ENCODE results near the gene FOXE3. TPM values are rescaled to one million over a fixed set of nuclear protein-coding genes. Genes with fewer than 3 reads are reported as not detected.

Gene FOXE3
- total and polyA plus RNA-seq, 2 of the 8 experiments (the other 6 are each of a cell fraction or from before 2014, with no cell fraction given): 0.18 TPM; not detected in 1

DNA sequence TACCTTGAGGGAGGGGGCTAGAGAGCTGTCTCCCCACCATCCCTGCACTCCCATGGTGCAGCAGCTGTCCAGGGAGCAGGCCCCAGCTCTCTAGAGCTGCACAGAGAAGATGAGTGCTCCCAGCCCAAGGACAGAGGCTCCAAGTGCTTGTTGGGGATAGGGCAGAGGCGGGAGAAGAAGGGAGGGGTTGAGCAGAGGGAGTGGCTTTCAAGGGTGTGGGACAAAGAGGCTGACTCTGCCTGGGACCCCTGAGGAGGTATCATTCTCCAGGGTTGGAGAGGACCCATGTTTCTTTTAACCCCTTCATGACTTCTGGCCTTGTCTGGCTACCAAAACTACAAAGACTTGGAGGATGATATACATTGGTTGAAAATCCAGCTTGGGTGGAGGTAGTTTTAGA, 36.3 kb downstream of the FOXE3 start:
- Histone ChIP-seq H3K36me3 (ENCODE audit: control insufficient read depth in 2 of 4, insufficient read depth in 4 of 4, low read length in 3 of 4) (no peaks in the 10 kb centered on the region), H3K27ac (ENCODE audit: low read depth, low read length) (no peak overlapping the region), H3K4me3 (ENCODE audit: extremely low read depth in 1 of 4, insufficient read depth in 2 of 4, low read depth in 3 of 4, low read length in 4 of 4) (no peak overlapping the region), H4K5ac (ENCODE audit: insufficient read length, low read depth, low read length) (no peak overlapping the region), H3K4me2 (ENCODE audit: insufficient read depth in 1 of 2, low read depth in 2 of 2, low read length in 2 of 2) (no peak overlapping the region; a peak in 1 of 4 replicates), H4K91ac (replicated peaks; ENCODE audit: insufficient read length, low read length) (no peak overlapping the region), H2BK15ac (ENCODE audit: low read length) (no peak overlapping the region), H2AK5ac (ENCODE audit: low read depth, low read length) (no peak overlapping the region), H3K4me1 (replicated peaks in 1 of 4; ENCODE audit: control insufficient read depth in 3 of 4, insufficient read depth in 4 of 4, low read length in 3 of 4) (peaks cover 0 to 14% (median 8%) of the 10 kb centered on the region in 4 experiments; a peak in 6 of 7 replicates), H4K8ac (ENCODE audit: extremely low read depth, insufficient read depth, low read length) (no peak overlapping the region), H3K9ac (replicated peaks in 1 of 4; ENCODE audit: extremely low read depth in 1 of 4, low read depth in 3 of 4, low read length in 3 of 4) (no peak overlapping the region), H2BK20ac (ENCODE audit: low read length) (no peak overlapping the region), H2AFZ (ENCODE audit: low read length) (no peak overlapping the region; the same call in 1 of the 2 replicates), H3K23me2 (ENCODE audit: low read depth, low read length) (0 out of 2 replicates have a peak, but pooled peaks cover 1% of the 10 kb centered on the region), H3K14ac (ENCODE audit: insufficient read length) (no peak overlapping the region), H3K23ac (ENCODE audit: insufficient read length) (no peak overlapping the region), H2BK12ac (ENCODE audit: low read depth, low read length) (no peak overlapping the region), H3K79me2 (ENCODE audit: control insufficient read depth in 1 of 2, insufficient read depth in 2 of 2, low read length in 2 of 2) (no peaks in the 10 kb centered on the region), H3K9me3 (ENCODE audit: insufficient read depth in 2 of 2, low read depth in 1 of 2, low read length in 1 of 2) (0 out of 4 replicates have a peak, but pooled peaks cover 0 to 5% of the 10 kb centered on the region in 2 experiments), H3K56ac (replicated peaks; ENCODE audit: insufficient read length, low read depth, low read length) (no peak overlapping the region), H3K27me3 (replicated peaks in 1 of 4; ENCODE audit: control insufficient read depth in 3 of 4, extremely low read depth in 1 of 4, insufficient read depth in 3 of 4, low read length in 3 of 4) (peaks cover 42 to 50% (median 48%) of the 10 kb centered on the region in 4 experiments), H3K79me1 (ENCODE audit: low read depth, low read length) (no peaks in the 10 kb centered on the region), H2BK120ac (replicated peaks; ENCODE audit: low read depth, low read length) (no peak overlapping the region), H3K18ac (ENCODE audit: extremely low read depth, low read length) (no peak overlapping the region), H4K20me1 (replicated peaks in 1 of 2; ENCODE audit: control insufficient read depth in 1 of 2, insufficient read depth in 2 of 2, low read length in 2 of 2) (peaks cover 2 to 6% of the 10 kb centered on the region in 2 experiments), H3K4ac (replicated peaks; ENCODE audit: insufficient read length, low read depth, low read length) (no peak overlapping the region), H2BK5ac (ENCODE audit: low read depth, low read length) (no peak overlapping the region)
- TF ChIP-seq, protein P1, sequence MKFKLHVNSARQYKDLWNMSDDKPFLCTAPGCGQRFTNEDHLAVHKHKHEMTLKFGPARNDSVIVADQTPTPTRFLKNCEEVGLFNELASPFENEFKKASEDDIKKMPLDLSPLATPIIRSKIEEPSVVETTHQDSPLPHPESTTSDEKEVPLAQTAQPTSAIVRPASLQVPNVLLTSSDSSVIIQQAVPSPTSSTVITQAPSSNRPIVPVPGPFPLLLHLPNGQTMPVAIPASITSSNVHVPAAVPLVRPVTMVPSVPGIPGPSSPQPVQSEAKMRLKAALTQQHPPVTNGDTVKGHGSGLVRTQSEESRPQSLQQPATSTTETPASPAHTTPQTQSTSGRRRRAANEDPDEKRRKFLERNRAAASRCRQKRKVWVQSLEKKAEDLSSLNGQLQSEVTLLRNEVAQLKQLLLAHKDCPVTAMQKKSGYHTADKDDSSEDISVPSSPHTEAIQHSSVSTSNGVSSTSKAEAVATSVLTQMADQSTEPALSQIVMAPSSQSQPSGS (IDR thresholded peaks at IDR 0.05; ENCODE audit: low read length): no peak
- TF ChIP-seq TCF12 (IDR thresholded peaks at IDR 0.05; ENCODE audit: low read depth, low read length): no peak
- no peak for TF ChIP-seq SP2 (IDR thresholded peaks at IDR 0.05; ENCODE audit: low read length)
- TF ChIP-seq RNF2 (IDR thresholded peaks at IDR 0.05; ENCODE audit: borderline replicate concordance, low read depth, low read length, missing control alignments, poor library complexity, severe bottlenecking): no peak
- ChIA-PET CTCF (ENCODE audit: partially characterized antibody) (interaction anchor here (0.6 to 3.3 kb wide), 17 partner anchors 9 to 258 kb away, joined by 3 to 14 read pairs (median 3); partner anchors contain the start of gene FOXD2), POLR2A (ENCODE audit: partially characterized antibody) (interaction anchor here (1.4 kb wide), 1 partner anchor 9 kb away, joined by 4 read pairs; no protein-coding TSS in a partner anchor)
- 46% methylated on average over 1 of the region's 1 CpG; no CpG with 5 or more reads in 1 of the 2 experiments for WGBS, 2 experiments (ENCODE audit: extremely low coverage in 1 of 2, insufficient coverage in 1 of 2, insufficient read length in 1 of 2, insufficient replicate concordance in 2 of 2, low coverage in 1 of 2, low lambda C conversion rate in 2 of 2, missing lambda C conversion rate in 1 of 2)
- no peak for DNase-seq (ENCODE audit: low read depth in 1 of 2, low spot score in 2 of 2)
- FAIRE-seq: no peak

All from H1 (cell line).